NT2/D1 (cell line): ENCODE measurements around the gene MPP3.
"Not testable (repeated sequence)": the region's sequence is repeated elsewhere in the genome, so short reads cannot be mapped to it uniquely, and the experiment has no call there.

ENCODE experiments used
- DNase-seq: peaks from one replicate; pipeline ENCODE4 v3.0.0-alpha.2; 2011; ENCODE audit warnings: low read depth, low spot score
- H3K27me3 ChIP-seq: 2 replicates; pipeline ENCODE4 v1.6.0; 2011; ENCODE audit warnings: mild to moderate bottlenecking; ENCODE audit not compliant: insufficient read length, insufficient read depth
- H3K36me3 ChIP-seq: 2 replicates; pipeline ENCODE4 v1.6.1; 2011; ENCODE audit warnings: mild to moderate bottlenecking, low read length, mixed read lengths; ENCODE audit not compliant: insufficient read depth, insufficient read length
- H3K4me1 ChIP-seq: 2 replicates; pipeline ENCODE4 v1.5.1; 2011; ENCODE audit not compliant: insufficient read depth, insufficient read length
- H3K4me3 ChIP-seq: 2 replicates; pipeline ENCODE4 v1.5.1; 2011; ENCODE audit warnings: low read depth; ENCODE audit not compliant: insufficient read length
- H3K9ac ChIP-seq: 2 replicates; pipeline ENCODE4 v1.6.0; 2011; ENCODE audit warnings: low read depth; ENCODE audit not compliant: insufficient read length
- H3K9me3 ChIP-seq: 2 replicates; pipeline ENCODE4 v1.5.1; 2011; ENCODE audit warnings: mild to moderate bottlenecking, low read length; ENCODE audit not compliant: insufficient read depth
- SUZ12 ChIP-seq: IDR thresholded peaks from 2 replicates; pipeline ENCODE4 v1.6.1; 2011; ENCODE audit not compliant: insufficient read length, insufficient read depth; ENCODE audit errors: extremely low read depth
- YY1 ChIP-seq: IDR thresholded peaks from 2 replicates; pipeline ENCODE4 v1.6.1; 2011; ENCODE audit not compliant: insufficient read length, insufficient read depth
- ZNF274 ChIP-seq: IDR thresholded peaks from 2 replicates; pipeline ENCODE4 v1.6.1; 2011; ENCODE audit warnings: mild to moderate bottlenecking, low read depth, low read length

MPP3 gene

DNA sequence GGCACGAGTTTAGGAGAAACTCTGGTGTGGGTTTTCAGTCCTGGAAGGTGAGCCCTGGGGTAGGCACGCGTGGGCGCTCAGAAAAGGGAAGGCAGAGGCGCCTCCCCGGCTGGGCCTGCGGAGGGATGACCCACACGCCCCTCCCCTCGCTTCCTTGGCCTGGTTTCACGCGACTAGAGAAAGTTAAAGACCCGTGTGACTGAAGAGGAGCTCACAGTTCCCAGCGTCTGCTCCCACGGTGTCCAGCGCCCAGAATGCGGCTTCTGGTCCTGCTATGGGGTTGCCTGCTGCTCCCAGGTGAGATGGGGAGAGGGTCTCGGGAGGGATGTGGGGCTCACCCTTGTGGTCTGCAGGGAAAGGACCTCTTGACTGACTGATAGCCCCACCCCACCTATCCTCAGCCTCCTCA is 14.0 kb upstream of the MPP3 start, which contains the start of gene CD300LG:
TSS of gene CD300LG (plus strand) at position 214 of the 409 bp plus-strand sequence. CDS start at position 255, 41 bp downstream.
- Histone ChIP-seq H3K4me3 (no peak within 1 kb of the TSS), H3K9me3 (no peaks in the 10 kb centered on the region), H3K4me1 (peaks cover 4% of the 10 kb centered on the region), H3K9ac (peak within 1 kb of the TSS; percentile 12), H3K36me3 (no peaks in the 10 kb centered on the region), H3K27me3 (no peaks in the 10 kb centered on the region)
- TF ChIP-seq YY1 (no peak), ZNF274 (no peak), SUZ12 (no peak)
- no peak for DNase-seq

- DNase-seq: peak; percentile 63
- H3K36me3 ChIP-seq: no peaks in the 10 kb centered on the region
- H3K27me3 ChIP-seq: no peaks in the 10 kb centered on the region
- no peaks in the 10 kb centered on the region for H3K9me3 ChIP-seq
- no peak overlapping the region for H3K4me3 ChIP-seq
- no peak for TF ChIP-seq ZNF274
- no peak for TF ChIP-seq YY1
- TF ChIP-seq SUZ12: no peak
- no peak overlapping the region for H3K9ac ChIP-seq
- H3K4me1 ChIP-seq: peaks cover 4% of the 10 kb centered on the region
Measured at GRCh38 chr17:43846221-43846712, 13.3 kb upstream of the MPP3 start.

DNA sequence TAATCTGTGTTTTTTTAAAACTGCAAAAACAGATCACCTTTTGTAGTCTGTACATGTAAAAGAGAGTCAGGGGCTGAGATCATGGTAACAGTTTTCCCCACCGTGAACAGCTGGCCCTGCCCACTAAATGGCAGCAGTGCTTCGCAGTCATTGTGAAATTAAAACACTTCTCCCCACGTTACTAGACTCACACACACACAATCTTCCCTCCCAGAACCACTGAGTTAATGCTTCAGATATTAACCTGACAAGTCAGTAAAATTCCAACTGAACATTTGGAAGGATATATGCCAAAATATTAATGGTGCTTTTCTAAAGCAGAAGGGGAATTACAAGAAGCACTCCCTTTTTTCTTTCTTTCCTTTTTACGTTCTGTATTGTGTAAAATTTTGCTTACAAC is 12.8 kb upstream of the MPP3 start:
- H3K9me3 ChIP-seq: no peaks in the 10 kb centered on the region
- H3K9ac ChIP-seq: no peak overlapping the region
- DNase-seq: no peak
- TF ChIP-seq ZNF274 (no peak), SUZ12 (no peak), YY1 (no peak)
- H3K36me3 ChIP-seq: no peaks in the 10 kb centered on the region
- H3K27me3 ChIP-seq: no peaks in the 10 kb centered on the region
- H3K4me1 ChIP-seq: peaks cover 4% of the 10 kb centered on the region
- no peak overlapping the region for H3K4me3 ChIP-seq

GRCh38 chr17:43844241-43844640 is 11.3 kb upstream of the MPP3 start:
- Histone ChIP-seq H3K9ac (no peak overlapping the region), H3K9me3 (no peaks in the 10 kb centered on the region), H3K36me3 (no peaks in the 10 kb centered on the region), H3K4me3 (no peak overlapping the region), H3K27me3 (no peaks in the 10 kb centered on the region), H3K4me1 (peaks cover 8% of the 10 kb centered on the region)
- TF ChIP-seq YY1 (no peak), ZNF274 (no peak), SUZ12 (no peak)
- no peak for DNase-seq

DNA sequence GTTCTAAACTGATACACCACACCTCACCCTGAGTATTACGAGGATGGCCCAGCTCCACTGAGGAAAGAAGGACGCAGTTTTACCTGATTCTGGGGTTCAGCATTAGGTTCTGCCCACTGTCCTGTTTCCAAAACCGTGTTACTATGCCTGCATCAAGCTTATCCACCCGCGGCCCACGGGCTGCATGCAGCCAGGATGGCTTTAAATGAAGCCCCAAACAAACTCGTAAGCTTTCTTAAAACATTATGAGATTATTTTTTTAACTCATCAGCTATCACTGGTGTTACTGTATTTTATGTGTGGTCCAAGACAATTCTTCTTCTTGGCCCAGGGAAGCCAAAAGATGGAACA is 10.0 kb upstream of the MPP3 start:
- TF ChIP-seq YY1 (no peak), SUZ12 (no peak), ZNF274 (no peak)
- Histone ChIP-seq H3K9me3 (no peaks in the 10 kb centered on the region), H3K4me3 (no peak overlapping the region)

GRCh38 chr17:43842091-43842974 is 9.4 kb upstream of the MPP3 start:
- H3K4me3 ChIP-seq, H3K4me1 ChIP-seq, DNase-seq, H3K9ac ChIP-seq, H3K9me3 ChIP-seq, H3K36me3 ChIP-seq, H3K27me3 ChIP-seq: not testable (repeated sequence)

More for the DNA sequence above, 10.0 kb upstream of the MPP3 start:
- peaks cover 8% of the 10 kb centered on the region for H3K4me1 ChIP-seq
- H3K36me3 ChIP-seq: no peaks in the 10 kb centered on the region
- H3K9ac ChIP-seq: no peak overlapping the region
- no peaks in the 10 kb centered on the region for H3K27me3 ChIP-seq
- no peak for DNase-seq

DNA sequence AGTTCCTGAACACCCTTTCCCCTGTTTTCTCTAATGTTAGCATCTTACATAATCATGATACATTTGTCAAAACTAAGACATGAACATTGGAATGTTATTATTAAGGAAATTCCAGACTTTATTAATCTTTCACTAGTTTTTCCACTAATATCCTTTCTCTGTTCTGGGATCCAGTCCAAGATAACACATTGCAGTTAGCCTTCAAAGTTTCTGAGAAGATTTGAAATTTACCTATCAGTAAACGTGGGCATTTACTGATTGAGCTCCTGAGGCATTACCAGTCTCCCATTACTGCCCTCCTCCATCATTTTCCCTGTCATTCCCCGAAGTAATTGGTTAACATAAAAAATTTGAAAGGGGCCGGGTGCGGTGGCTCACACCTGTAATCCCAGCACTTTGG is 8.3 kb upstream of the MPP3 start:
- H3K27me3 ChIP-seq: no peaks in the 10 kb centered on the region
- DNase-seq: no peak
- no peaks in the 10 kb centered on the region for H3K9me3 ChIP-seq
- H3K4me1 ChIP-seq: peaks cover 3% of the 10 kb centered on the region
- no peak overlapping the region for H3K9ac ChIP-seq
- TF ChIP-seq SUZ12: no peak
- TF ChIP-seq YY1: no peak
- no peak for TF ChIP-seq ZNF274
- H3K4me3 ChIP-seq: no peak overlapping the region
- no peaks in the 10 kb centered on the region for H3K36me3 ChIP-seq
